Cardiac muscle cell (in vitro differentiated cells and primary cell): Measurements from ENCODE around the gene KIF1A. TPM values are rescaled to one million over a fixed set of nuclear protein-coding genes. Genes with fewer than 3 reads are reported as not detected.
"Not testable (repeated sequence)": the region's sequence is repeated elsewhere in the genome, so short reads cannot be mapped to it uniquely, and the experiment has no call there.

ENCODE experiments used
- DNase-seq, 2 donors: peaks; one replicate each; pipeline versions ENCODE4 v3.0.0 to v3.0.0-alpha.2; 2010 to 2017; ENCODE audit warnings: low read depth in 1 of 2, low spot score in 1 of 2
- H3K27ac ChIP-seq: fragments of 200-600 bp; sonication (generic); 2 replicates; pipeline ENCODE4 v1.5.1; 2016
- H3K27me3 ChIP-seq: fragments of 200-600 bp; sonication (generic); 2 replicates; pipeline ENCODE4 v1.6.0; 2016; ENCODE audit warnings: control low read depth
- H3K36me3 ChIP-seq: fragments of 200-600 bp; sonication (generic); 2 replicates; pipeline ENCODE4 v1.5.1; 2016; ENCODE audit warnings: control low read depth
- H3K4me1 ChIP-seq: fragments of 200-600 bp; sonication (generic); 2 replicates; pipeline ENCODE4 v1.8.1; 2017; ENCODE audit warnings: low read depth, mild to moderate bottlenecking, mixed run types
- H3K4me3 ChIP-seq: fragments of 200-600 bp; sonication (generic); 2 replicates; pipeline ENCODE4 v1.5.1; 2016; ENCODE audit warnings: mild to moderate bottlenecking
- H3K9me3 ChIP-seq: fragments of 200-600 bp; sonication (generic); 2 replicates; pipeline ENCODE4 v1.5.1; 2017; ENCODE audit warnings: low read depth, mild to moderate bottlenecking, control low read depth
- CTCF ChIP-seq: IDR thresholded peaks from 2 replicates; pipeline ENCODE4 v1.5.1; 2012; ENCODE audit warnings: low read depth, mild to moderate bottlenecking, low read length
- polyA plus RNA-seq: library from polyadenylated mRNA; unstranded; fragments of >200 nt; fragmentation: Nextera tagmentation; extraction: Ambion mirVana; gene quantifications from 2 replicates; pipeline ENCODE4 v1.2.1, GENCODE V29; 2016
- total RNA-seq: library from RNA; depleted of rRNA; stranded (reverse); fragments of >200 nt; gene quantifications from 2 replicates; pipeline ENCODE4 v1.2.3, GENCODE V29; 2016

The KIF1A gene
- total and polyA plus RNA-seq, 2 experiments from 2014 or later: 6.3 to 14.1 TPM

GRCh38 chr2:240704651-240705050 is 115.4 kb downstream of the KIF1A start:
- no peaks in the 10 kb centered on the region for H3K27me3 ChIP-seq
- no peak overlapping the region for H3K4me3 ChIP-seq
- no peak for DNase-seq
- no peak for TF ChIP-seq CTCF
- H3K36me3 ChIP-seq: no peaks in the 10 kb centered on the region
- no peaks in the 10 kb centered on the region for H3K9me3 ChIP-seq
- H3K4me1 ChIP-seq: no peaks in the 10 kb centered on the region
- H3K27ac ChIP-seq: no peak overlapping the region

DNA sequence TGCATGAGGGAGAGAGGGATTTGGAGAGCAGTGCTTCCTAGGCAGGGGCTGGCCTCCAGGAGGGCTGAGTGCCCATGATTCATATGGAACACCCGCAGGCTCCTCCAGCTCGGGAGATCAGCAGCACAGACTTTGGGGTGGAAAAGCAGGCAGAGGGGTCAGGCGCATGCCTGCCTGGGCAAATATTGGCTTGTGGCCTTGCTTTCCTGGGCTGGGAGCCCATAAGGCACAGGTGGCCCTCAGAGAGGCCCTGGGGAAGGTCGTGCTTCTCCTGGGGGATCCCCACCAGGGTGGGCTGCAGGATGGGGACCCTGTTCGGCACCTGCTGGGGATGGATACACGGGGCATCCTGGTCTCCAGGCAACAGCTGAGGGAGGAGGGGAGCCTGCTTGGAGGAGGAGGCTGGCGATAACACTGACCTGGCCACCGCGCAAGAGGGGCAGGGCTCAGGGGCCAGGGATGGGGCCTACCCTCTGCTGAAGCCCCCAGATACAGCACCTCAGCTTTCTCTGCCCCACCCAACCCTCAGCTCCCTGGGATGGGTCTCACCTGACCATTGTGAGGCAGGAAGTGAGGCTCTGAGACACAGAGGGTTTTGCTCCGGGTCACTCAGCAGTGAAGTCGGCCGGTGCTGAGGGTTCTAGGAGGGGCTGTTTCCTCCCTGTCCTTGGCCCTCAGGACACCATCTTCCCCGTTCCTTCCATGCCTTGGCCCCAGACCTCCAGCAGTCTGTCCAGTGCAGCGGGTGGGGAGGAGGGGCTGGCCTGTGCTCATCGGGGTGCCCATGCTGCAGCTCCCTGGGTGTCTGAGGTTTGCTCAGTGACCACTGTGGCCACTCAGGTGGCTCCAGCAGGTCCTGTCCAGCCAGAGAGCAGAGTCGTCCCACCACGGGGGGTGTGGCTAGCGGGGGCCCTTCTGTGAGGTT is 116.3 kb downstream of the KIF1A start:
- no peak for TF ChIP-seq CTCF
- Histone ChIP-seq H3K36me3 (no peaks in the 10 kb centered on the region), H3K4me3 (no peak overlapping the region), H3K27me3 (no peaks in the 10 kb centered on the region), H3K27ac (no peak overlapping the region), H3K9me3 (no peaks in the 10 kb centered on the region), H3K4me1 (no peaks in the 10 kb centered on the region)
- DNase-seq: no peak

DNA sequence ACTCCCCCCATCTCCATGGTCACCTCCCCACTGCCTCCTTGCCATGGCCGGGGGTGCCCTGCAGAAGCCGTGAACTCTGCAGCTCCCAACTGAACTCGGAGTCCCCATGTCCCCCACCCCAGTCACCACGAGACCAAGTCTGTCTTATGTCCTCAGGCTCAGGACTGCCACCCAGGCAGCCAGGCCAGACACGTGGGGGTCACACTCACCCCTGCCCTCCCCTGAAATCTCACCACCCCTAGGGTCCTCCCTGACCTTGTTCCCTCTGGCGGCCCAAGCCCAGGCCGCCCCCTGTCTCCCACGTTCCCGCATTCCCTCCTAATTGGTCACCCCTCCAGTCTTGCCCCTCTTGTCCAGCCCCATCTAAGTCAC is 117.4 kb downstream of the KIF1A start:
- Histone ChIP-seq H3K36me3 (no peaks in the 10 kb centered on the region), H3K27me3 (no peaks in the 10 kb centered on the region), H3K9me3 (no peaks in the 10 kb centered on the region), H3K4me1 (no peaks in the 10 kb centered on the region), H3K27ac (no peak overlapping the region), H3K4me3 (no peak overlapping the region)
- DNase-seq: no peak
- TF ChIP-seq CTCF: no peak

- DNase-seq: no peak
- no peak for TF ChIP-seq CTCF
- no peaks in the 10 kb centered on the region for H3K4me1 ChIP-seq
Observed at GRCh38 chr2:240701736-240702639, 118.0 kb downstream of the KIF1A start.

DNA sequence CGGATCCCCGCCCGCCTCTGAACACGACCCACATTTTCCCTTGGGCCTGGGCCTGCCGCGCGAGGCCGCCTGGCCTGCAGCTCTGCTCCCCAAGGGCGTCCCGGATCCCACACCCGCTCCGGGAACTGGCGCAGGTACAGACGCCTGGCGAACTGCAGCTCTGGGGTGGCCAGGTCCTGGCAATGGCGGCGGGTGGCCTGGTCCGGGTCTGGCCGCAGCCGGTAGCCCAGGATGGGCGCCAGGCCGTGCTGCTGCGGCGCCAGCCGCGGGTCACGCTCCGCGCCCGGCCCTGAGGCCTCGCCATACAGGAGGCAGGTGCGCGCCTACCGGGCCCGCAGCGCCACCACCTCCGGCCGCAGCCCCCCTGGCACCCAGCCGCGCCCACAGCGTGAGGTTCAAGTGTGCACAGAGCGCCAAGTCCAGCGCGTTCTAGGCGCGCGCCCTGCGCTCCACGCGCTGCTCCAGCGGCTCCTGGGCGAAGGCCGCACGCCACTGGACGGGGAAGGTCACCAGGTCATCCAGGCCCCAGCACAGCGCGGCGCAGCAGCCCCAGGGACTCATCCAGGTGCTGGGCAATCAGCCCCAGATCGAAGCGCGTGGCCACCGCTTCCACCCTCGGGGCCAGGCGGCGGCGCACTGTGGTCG is 118.8 kb downstream of the KIF1A start:
- no peak for DNase-seq
- H3K27ac ChIP-seq: no peak overlapping the region

More at GRCh38 chr2:240701736-240702639, 118.0 kb downstream of the KIF1A start:
- no peak overlapping the region for H3K27ac ChIP-seq
- no peaks in the 10 kb centered on the region for H3K9me3 ChIP-seq
- no peak overlapping the region for H3K4me3 ChIP-seq
- no peaks in the 10 kb centered on the region for H3K36me3 ChIP-seq
- H3K27me3 ChIP-seq: no peaks in the 10 kb centered on the region

GRCh38 chr2:240700616-240701015 is 119.4 kb downstream of the KIF1A start:
- H3K4me3 ChIP-seq, H3K4me1 ChIP-seq, H3K36me3 ChIP-seq, H3K27ac ChIP-seq, H3K27me3 ChIP-seq, DNase-seq, H3K9me3 ChIP-seq: not testable (repeated sequence)

More for the DNA sequence above, 118.8 kb downstream of the KIF1A start:
- Histone ChIP-seq H3K4me3 (no peak overlapping the region), H3K4me1 (no peaks in the 10 kb centered on the region), H3K36me3 (no peaks in the 10 kb centered on the region), H3K27me3 (no peaks in the 10 kb centered on the region), H3K9me3 (no peaks in the 10 kb centered on the region)
- TF ChIP-seq CTCF: no peak

- DNase-seq, H3K4me3 ChIP-seq, H3K27me3 ChIP-seq, H3K36me3 ChIP-seq, H3K4me1 ChIP-seq, H3K27ac ChIP-seq, H3K9me3 ChIP-seq: not testable (repeated sequence)
Observed at GRCh38 chr2:240699835-240700234, 120.2 kb downstream of the KIF1A start.

GRCh38 chr2:240698852-240699561 is 121.0 kb downstream of the KIF1A start:
- H3K27me3 ChIP-seq, DNase-seq, H3K4me3 ChIP-seq, H3K27ac ChIP-seq, H3K4me1 ChIP-seq, H3K9me3 ChIP-seq, H3K36me3 ChIP-seq: not testable (repeated sequence)
